Measurements from ENCODE around the gene SBK2.

The SBK2 gene

GRCh38 chr19:55559684-55560083, 22.8 kb upstream of the SBK2 start:
- TF ChIP-seq YY1 (IDR thresholded peaks at IDR 0.05; ENCODE audit: low read depth), result no peak

- TF ChIP-seq CEBPB (IDR thresholded peaks at IDR 0.05), result no peak
- no peak for TF ChIP-seq FOXM1 (IDR thresholded peaks at IDR 0.05; ENCODE audit: borderline replicate concordance, low read depth)
- TF ChIP-seq MAX (IDR thresholded peaks at IDR 0.05), result no peak
- no peak for TF ChIP-seq REST (IDR thresholded peaks at IDR 0.05; ENCODE audit: low read depth)
- TF ChIP-seq TCF12 (IDR thresholded peaks at IDR 0.05; ENCODE audit: low read depth), result no peak
- TF ChIP-seq ZBTB7A (IDR thresholded peaks at IDR 0.05; ENCODE audit: low read depth), result no peak
- no peak for TF ChIP-seq USF1 (IDR thresholded peaks at IDR 0.05)
- TF ChIP-seq RAD21 (IDR thresholded peaks at IDR 0.05; ENCODE audit: low read depth), result no peak
- no peak for TF ChIP-seq CREB1 (IDR thresholded peaks at IDR 0.05; ENCODE audit: low read depth)
- TF ChIP-seq YY1 (IDR thresholded peaks at IDR 0.05; ENCODE audit: low read depth), result no peak
- TF ChIP-seq EP300 (IDR thresholded peaks at IDR 0.05; ENCODE audit: borderline replicate concordance), result no peak
- TF ChIP-seq NFIC (IDR thresholded peaks at IDR 0.05), result no peak
- no peak for TF ChIP-seq TEAD4 (IDR thresholded peaks at IDR 0.05)
- no peak for TF ChIP-seq TAF1 (IDR thresholded peaks at IDR 0.05; ENCODE audit: low read depth)
- no peak for TF ChIP-seq EGR1 (IDR thresholded peaks at IDR 0.05)
Measured at GRCh38 chr19:55554741-55555152, 17.8 kb upstream of the SBK2 start.

GRCh38 chr19:55554302-55554701, 17.4 kb upstream of the SBK2 start:
- TF ChIP-seq TAF1 (IDR thresholded peaks at IDR 0.05; ENCODE audit: low read depth) (no peak), FOXM1 (IDR thresholded peaks at IDR 0.05; ENCODE audit: borderline replicate concordance, low read depth) (no peak), NFIC (IDR thresholded peaks at IDR 0.05) (no peak), REST (IDR thresholded peaks at IDR 0.05; ENCODE audit: low read depth) (no peak), EP300 (IDR thresholded peaks at IDR 0.05; ENCODE audit: borderline replicate concordance) (no peak), YY1 (IDR thresholded peaks at IDR 0.05; ENCODE audit: low read depth) (no peak)

- no peak for TF ChIP-seq TEAD4 (IDR thresholded peaks at IDR 0.05)
- no peak for TF ChIP-seq FOXM1 (IDR thresholded peaks at IDR 0.05; ENCODE audit: borderline replicate concordance, low read depth)
- TF ChIP-seq ZBTB7A (IDR thresholded peaks at IDR 0.05; ENCODE audit: low read depth), result no peak
- TF ChIP-seq TAF1 (IDR thresholded peaks at IDR 0.05; ENCODE audit: low read depth), result no peak
- no peak for TF ChIP-seq CREB1 (IDR thresholded peaks at IDR 0.05; ENCODE audit: low read depth)
- no peak for TF ChIP-seq RAD21 (IDR thresholded peaks at IDR 0.05; ENCODE audit: low read depth)
- no peak for TF ChIP-seq EGR1 (IDR thresholded peaks at IDR 0.05)
- no peak for TF ChIP-seq USF1 (IDR thresholded peaks at IDR 0.05)
- TF ChIP-seq YY1 (IDR thresholded peaks at IDR 0.05; ENCODE audit: low read depth), result no peak
- TF ChIP-seq MAX (IDR thresholded peaks at IDR 0.05), result no peak
- no peak for TF ChIP-seq CEBPB (IDR thresholded peaks at IDR 0.05)
- no peak for TF ChIP-seq EP300 (IDR thresholded peaks at IDR 0.05; ENCODE audit: borderline replicate concordance)
Measured at GRCh38 chr19:55553217-55554182, 16.6 kb upstream of the SBK2 start.

GRCh38 chr19:55552620-55553019, 15.7 kb upstream of the SBK2 start:
- TF ChIP-seq CREB1 (IDR thresholded peaks at IDR 0.05; ENCODE audit: low read depth), result no peak
- no peak for TF ChIP-seq TEAD4 (IDR thresholded peaks at IDR 0.05)
- no peak for TF ChIP-seq CEBPB (IDR thresholded peaks at IDR 0.05)
- no peak for TF ChIP-seq USF1 (IDR thresholded peaks at IDR 0.05)
- TF ChIP-seq TAF1 (IDR thresholded peaks at IDR 0.05; ENCODE audit: low read depth), result no peak
- no peak for TF ChIP-seq REST (IDR thresholded peaks at IDR 0.05; ENCODE audit: low read depth)
- no peak for TF ChIP-seq ZBTB7A (IDR thresholded peaks at IDR 0.05; ENCODE audit: low read depth)
- no peak for TF ChIP-seq EGR1 (IDR thresholded peaks at IDR 0.05)
- no peak for TF ChIP-seq YY1 (IDR thresholded peaks at IDR 0.05; ENCODE audit: low read depth)
- TF ChIP-seq TCF12 (IDR thresholded peaks at IDR 0.05; ENCODE audit: low read depth), result no peak
- TF ChIP-seq NFIC (IDR thresholded peaks at IDR 0.05), result no peak
- no peak for TF ChIP-seq EP300 (IDR thresholded peaks at IDR 0.05; ENCODE audit: borderline replicate concordance)
- no peak for TF ChIP-seq MAX (IDR thresholded peaks at IDR 0.05)
- TF ChIP-seq RAD21 (IDR thresholded peaks at IDR 0.05; ENCODE audit: low read depth), result no peak

All from Ishikawa (cell line).